ENCODE measurements around the gene SVOPL.
A peak's percentile ranks its signal among the peaks of the same experiment; 100 is the strongest.

SVOPL gene

DNA sequence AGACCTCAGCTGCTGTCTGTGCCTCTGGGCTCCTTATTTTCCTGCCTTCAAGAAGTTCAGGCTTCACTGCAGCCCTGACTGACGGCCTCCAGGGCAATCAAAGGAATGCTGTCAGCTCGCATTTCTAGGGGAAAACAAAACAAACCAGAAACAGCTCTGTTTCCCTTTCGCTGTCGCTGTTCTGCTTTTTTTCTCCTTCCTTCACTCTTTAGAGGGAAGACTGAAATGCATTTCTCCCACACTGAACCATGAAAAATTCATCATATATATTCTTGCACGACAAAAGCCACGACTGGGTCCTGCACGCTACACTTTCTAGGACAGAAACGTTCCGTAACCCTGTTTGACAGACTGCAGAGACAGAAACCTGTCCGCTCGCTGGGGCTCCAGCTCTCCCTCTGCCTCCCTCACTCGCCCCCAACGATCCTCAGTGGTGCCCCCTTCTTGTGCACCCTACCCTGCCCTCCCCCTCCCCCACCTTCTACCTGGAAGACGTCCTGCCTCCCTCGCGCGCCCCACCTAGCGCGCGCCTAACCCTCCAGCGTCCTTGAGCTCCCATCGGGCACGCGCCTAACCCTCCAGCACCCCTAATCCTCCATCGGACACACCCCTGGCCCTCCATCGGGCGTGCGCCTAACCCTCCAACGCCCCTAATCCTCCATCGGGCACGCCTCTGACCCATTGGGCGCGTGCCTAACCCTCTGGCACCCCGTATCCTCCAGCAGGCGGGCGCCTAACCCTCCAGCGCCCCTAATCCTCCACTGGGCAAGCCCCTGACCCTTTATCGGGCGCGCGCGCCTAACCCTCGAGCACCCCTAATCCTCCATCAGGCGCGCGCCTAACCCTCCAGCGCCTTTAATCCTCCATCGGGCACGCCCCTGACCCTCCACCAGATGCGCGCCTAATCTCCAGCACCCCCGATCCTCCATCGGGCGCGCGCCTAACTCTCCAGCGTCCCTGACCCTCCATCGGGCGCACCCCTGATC, 37.1 kb downstream of the SVOPL start:
- H3K4me3 ChIP-seq (replicated peaks; ENCODE audit: low read depth, low read length): peak overlapping the region; percentile 44
- TF ChIP-seq, protein P1, sequence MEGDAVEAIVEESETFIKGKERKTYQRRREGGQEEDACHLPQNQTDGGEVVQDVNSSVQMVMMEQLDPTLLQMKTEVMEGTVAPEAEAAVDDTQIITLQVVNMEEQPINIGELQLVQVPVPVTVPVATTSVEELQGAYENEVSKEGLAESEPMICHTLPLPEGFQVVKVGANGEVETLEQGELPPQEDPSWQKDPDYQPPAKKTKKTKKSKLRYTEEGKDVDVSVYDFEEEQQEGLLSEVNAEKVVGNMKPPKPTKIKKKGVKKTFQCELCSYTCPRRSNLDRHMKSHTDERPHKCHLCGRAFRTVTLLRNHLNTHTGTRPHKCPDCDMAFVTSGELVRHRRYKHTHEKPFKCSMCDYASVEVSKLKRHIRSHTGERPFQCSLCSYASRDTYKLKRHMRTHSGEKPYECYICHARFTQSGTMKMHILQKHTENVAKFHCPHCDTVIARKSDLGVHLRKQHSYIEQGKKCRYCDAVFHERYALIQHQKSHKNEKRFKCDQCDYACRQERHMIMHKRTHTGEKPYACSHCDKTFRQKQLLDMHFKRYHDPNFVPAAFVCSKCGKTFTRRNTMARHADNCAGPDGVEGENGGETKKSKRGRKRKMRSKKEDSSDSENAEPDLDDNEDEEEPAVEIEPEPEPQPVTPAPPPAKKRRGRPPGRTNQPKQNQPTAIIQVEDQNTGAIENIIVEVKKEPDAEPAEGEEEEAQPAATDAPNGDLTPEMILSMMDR (IDR thresholded peaks at IDR 0.05; ENCODE audit: low read length, missing control alignments): no peak
- DNase-seq (ENCODE audit: low read depth): peak; percentile 12

DNA sequence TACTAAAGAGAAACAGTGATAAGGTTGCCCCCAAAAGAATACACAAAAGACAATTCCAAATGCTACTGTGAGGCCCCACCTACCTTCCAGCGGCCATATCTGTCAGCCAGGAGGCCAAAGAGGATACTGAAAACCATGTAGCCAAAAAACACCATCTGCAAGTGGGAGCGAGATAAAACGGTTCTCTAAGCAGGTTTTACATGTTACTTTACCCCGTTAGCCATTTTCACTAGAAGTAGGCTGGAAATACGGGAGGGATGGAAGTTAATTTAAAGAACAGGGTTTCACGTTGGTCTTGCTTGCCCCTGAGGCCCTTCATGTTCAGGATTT, 38.2 kb downstream of the SVOPL start:
- TF ChIP-seq, protein P1 (IDR thresholded peaks at IDR 0.05; ENCODE audit: low read length, missing control alignments): no peak
- H3K4me3 ChIP-seq (replicated peaks; ENCODE audit: low read depth, low read length): no peak overlapping the region
- DNase-seq (ENCODE audit: low read depth): no peak

DNA sequence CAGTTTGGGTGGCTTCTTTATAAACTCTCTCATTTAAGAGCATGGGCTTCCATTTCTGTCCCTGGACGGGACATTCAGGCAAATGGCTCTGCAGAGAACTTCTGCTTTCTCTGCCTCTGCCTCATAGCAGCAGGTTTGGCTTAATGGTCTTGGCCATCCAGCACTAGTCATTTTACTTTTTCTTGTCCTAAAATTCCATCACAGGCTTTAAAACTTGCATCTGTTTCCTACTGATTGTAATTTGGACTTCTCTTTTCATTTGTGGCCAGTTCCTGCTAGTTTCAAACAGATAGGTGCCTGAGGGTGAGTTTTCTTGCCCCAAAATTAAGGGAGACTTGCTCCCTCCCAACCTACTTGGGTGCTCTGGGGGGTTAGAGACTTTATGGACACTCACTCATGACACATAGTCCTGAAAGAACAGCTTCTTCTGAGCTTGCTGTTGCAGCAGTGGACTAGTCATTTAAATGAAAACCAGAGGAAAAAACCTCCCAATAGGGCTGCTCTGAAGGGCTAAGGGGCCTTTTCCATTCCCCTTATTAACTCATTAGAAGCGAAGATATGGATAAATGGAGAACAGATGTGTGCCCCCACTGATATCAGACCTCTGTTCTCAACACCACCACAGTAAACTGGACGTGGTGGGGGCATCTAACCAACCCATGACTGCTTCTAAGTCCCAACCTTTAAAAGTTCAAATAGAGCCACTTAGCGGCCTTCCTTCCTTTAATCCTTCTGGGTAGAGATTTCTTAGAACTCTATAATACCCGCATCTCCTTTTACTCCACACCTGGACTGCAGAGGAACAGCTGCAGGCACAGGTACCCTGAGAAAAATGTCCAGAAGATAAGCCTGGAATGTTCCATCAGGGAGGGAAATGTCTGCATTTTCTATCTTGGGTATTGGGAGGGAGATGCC, 38.8 kb downstream of the SVOPL start:
- TF ChIP-seq, protein P1 (IDR thresholded peaks at IDR 0.05; ENCODE audit: low read length, missing control alignments): no peak
- H3K4me3 ChIP-seq (replicated peaks; ENCODE audit: low read depth, low read length): no peak overlapping the region
- DNase-seq (ENCODE audit: low read depth): no peak

DNA sequence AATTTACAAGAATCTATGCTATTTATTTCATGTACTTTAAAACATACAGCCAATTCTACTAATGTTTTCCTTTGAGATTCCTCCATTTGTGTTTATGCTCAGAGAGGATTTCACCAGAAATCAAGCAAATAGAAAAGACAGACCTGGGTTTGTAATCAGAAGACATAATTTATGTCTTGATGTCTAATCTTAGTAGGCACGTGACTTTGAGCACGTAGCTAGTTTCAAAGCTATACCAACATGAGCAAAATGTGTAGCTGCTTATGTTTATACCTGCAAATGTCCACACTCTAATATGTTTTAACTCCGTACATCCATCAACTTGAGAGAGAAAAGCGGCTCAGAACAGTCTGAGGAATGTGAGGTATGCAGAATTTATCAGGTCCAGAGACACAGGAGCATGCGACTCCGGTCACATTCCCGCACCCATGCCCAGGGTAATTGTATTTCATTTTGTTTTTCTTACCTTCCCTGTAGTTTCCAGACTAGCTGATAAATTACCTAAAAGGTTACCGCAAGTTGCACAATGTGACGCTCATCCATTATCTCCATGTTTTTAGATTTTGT, 40.0 kb downstream of the SVOPL start:
- no peak overlapping the region for H3K4me3 ChIP-seq (replicated peaks; ENCODE audit: low read depth, low read length)
- TF ChIP-seq, protein P1 (IDR thresholded peaks at IDR 0.05; ENCODE audit: low read length, missing control alignments): no peak
- DNase-seq (ENCODE audit: low read depth): no peak

DNA sequence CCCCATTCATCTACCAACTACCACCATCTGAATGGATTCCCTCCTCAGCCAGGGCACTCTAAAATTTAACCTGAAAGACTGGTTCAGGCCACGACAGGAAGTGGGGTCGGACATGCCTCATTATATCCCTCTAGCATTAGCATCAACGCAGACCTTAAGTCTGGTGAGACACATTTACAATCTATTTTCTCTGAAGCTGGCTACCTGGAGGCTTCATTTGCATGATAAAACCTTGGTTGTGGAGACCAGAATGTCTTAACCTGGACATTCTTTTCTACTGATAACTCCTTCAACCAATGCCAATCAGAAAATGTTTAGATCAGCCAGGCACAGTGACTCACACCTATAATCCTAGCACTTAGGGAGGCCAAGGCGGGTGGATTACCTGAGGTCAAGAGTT, 42.3 kb downstream of the SVOPL start:
- H3K4me3 ChIP-seq (replicated peaks; ENCODE audit: low read depth, low read length): no peak overlapping the region
- no peak for DNase-seq (ENCODE audit: low read depth)
- TF ChIP-seq, protein P1 (IDR thresholded peaks at IDR 0.05; ENCODE audit: low read length, missing control alignments): no peak

DNA sequence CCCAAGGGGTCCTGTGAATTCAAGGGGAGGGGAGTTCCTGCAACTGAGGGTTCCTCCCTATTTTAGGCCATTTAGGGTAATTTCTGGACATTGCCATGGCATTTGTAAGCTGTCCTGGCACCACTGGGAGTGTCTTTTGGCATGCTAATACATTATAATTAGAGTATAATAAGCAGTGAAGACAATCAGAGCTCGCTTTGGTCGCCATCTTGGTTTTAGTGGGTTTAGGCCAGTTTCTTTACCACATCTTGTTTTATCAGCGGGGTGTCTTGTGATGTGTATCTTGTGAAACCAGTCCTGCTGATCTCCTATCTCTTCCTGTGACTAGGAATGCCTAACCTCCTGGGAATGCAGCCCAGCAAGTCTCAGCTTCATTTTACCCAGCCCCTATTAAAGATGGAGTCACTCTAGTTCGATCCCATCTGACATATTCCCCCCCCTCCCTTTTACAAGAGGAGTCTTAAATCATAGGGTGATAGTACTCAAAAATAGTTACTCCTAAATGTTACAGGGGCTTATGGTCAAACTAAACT, 43.2 kb downstream of the SVOPL start:
- no peak overlapping the region for H3K4me3 ChIP-seq (replicated peaks; ENCODE audit: low read depth, low read length)
- DNase-seq (ENCODE audit: low read depth): no peak
- TF ChIP-seq, protein P1 (IDR thresholded peaks at IDR 0.05; ENCODE audit: low read length, missing control alignments): no peak
